CD14-positive monocyte (primary cell): Measurements from ENCODE around the gene BCL2L1. TPM values are rescaled to one million over a fixed set of nuclear protein-coding genes. Genes with fewer than 3 reads are reported as not detected.

Experiments used
- DNase-seq, 3 donors: peaks; one replicate each; pipeline ENCODE4 v3.0.0-alpha.2; 2011 to 2022
- H2AFZ ChIP-seq: 2 replicates; pipeline ENCODE4 v1.6.0; 2012; ENCODE audit warnings: mild to moderate bottlenecking, low read depth, low read length, inconsistent platforms; ENCODE audit not compliant: insufficient read depth, poor library complexity, severe bottlenecking
- H3K27ac ChIP-seq, 2 donors: 1 replicate in 1 of 2; 2 replicates in 1 of 2; pipeline ENCODE4 v1.5.1; 2012 to 2013; ENCODE audit warnings: low read length in 2 of 2, control low read depth in 1 of 2, inconsistent platforms in 1 of 2, low read depth in 1 of 2, mild to moderate bottlenecking in 1 of 2
- H3K27me3 ChIP-seq, 2 donors: one replicate each; pipeline versions ENCODE4 v1.6.0 to v1.6.1; 2011 to 2013; ENCODE audit warnings: low read length in 2 of 2; ENCODE audit not compliant: control insufficient read depth in 2 of 2, insufficient read depth in 2 of 2
- H3K36me3 ChIP-seq, 2 donors: replicated peaks in 1 of 2; 1 replicate in 1 of 2; 2 replicates in 1 of 2; pipeline versions ENCODE4 v1.5.1 to v1.6.1; 2012 to 2013; ENCODE audit warnings: low read length in 2 of 2, control low read depth in 1 of 2, inconsistent platforms in 1 of 2, mild to moderate bottlenecking in 1 of 2; ENCODE audit not compliant: insufficient read depth in 2 of 2, control insufficient read depth in 1 of 2
- H3K4me1 ChIP-seq, 2 donors: 1 replicate in 1 of 2; 2 replicates in 1 of 2; pipeline versions ENCODE4 v1.5.1 to v1.6.1; 2012 to 2013; ENCODE audit warnings: low read length in 2 of 2, control low read depth in 1 of 2, inconsistent platforms in 1 of 2, mild to moderate bottlenecking in 1 of 2, moderate library complexity in 1 of 2; ENCODE audit not compliant: insufficient read depth in 2 of 2, control insufficient read depth in 1 of 2
- H3K4me2 ChIP-seq: replicated peaks from 2 replicates; pipeline ENCODE3; 2012; ENCODE audit warnings: low read length, moderate library complexity, mild to moderate bottlenecking; ENCODE audit not compliant: poor library complexity, severe bottlenecking; ENCODE audit errors: extremely low read depth
- H3K4me3 ChIP-seq, 3 experiments: fragments of 200-600 bp in 1 of 3; sonication (generic) in 1 of 3; replicated peaks in 1 of 3; 1 replicate in 2 of 3; 2 replicates in 1 of 3; pipeline ENCODE4 v1.5.1; 2011 to 2013; ENCODE audit warnings: low read length in 3 of 3, mild to moderate bottlenecking in 3 of 3, control low read depth in 2 of 3, low read depth in 2 of 3, inconsistent platforms in 1 of 3, moderate library complexity in 1 of 3
- H3K79me2 ChIP-seq: 2 replicates; pipeline ENCODE4 v1.6.0; 2012; ENCODE audit warnings: mild to moderate bottlenecking, control low read depth, inconsistent platforms, low read length, moderate library complexity; ENCODE audit not compliant: insufficient read depth
- H3K9ac ChIP-seq: 2 replicates; pipeline ENCODE4 v1.6.0; 2017; ENCODE audit warnings: low read length, mild to moderate bottlenecking; ENCODE audit not compliant: insufficient read depth, poor library complexity, severe bottlenecking
- H3K9me3 ChIP-seq, 2 donors: replicated peaks in 1 of 2; 1 replicate in 1 of 2; 2 replicates in 1 of 2; pipeline versions ENCODE4 v1.5.1 to v1.6.1; 2012 to 2013; ENCODE audit warnings: low read length in 2 of 2, control low read depth in 1 of 2; ENCODE audit not compliant: control insufficient read depth in 1 of 2, insufficient read depth in 1 of 2
- H4K20me1 ChIP-seq: 2 replicates; pipeline ENCODE4 v1.6.0; 2012; ENCODE audit warnings: mild to moderate bottlenecking, low read length, control low read depth, moderate library complexity; ENCODE audit not compliant: insufficient read depth
- H3K27ac Mint-ChIP-seq, 7 donors: one replicate each; pipeline ENCODE4 v1.8.0; 2020; ENCODE audit warnings: mild to moderate bottlenecking in 7 of 7, mixed read lengths in 7 of 7, moderate library complexity in 6 of 7, inconsistent platforms in 2 of 7
- H3K27me3 Mint-ChIP-seq, 3 donors: one replicate each; pipeline ENCODE4 v1.8.0; 2021 to 2022; ENCODE audit warnings: low read depth in 3 of 3, mild to moderate bottlenecking in 3 of 3, mixed read lengths in 3 of 3, moderate library complexity in 3 of 3, inconsistent platforms in 1 of 3
- H3K36me3 Mint-ChIP-seq, 2 donors: one replicate each; pipeline ENCODE4 v1.8.0; 2020; ENCODE audit warnings: mixed read lengths in 2 of 2, inconsistent platforms in 1 of 2, mild to moderate bottlenecking in 1 of 2
- H3K4me1 Mint-ChIP-seq: one replicate; pipeline ENCODE4 v1.8.0; 2020; ENCODE audit warnings: mild to moderate bottlenecking, mixed read lengths
- H3K4me3 Mint-ChIP-seq, 2 donors: one replicate each; pipeline ENCODE4 v1.8.0; 2020; ENCODE audit warnings: mild to moderate bottlenecking in 2 of 2, mixed read lengths in 2 of 2, moderate library complexity in 1 of 2
- H3K9me3 Mint-ChIP-seq, 7 donors: one replicate each; pipeline ENCODE4 v1.8.0; 2020 to 2022; ENCODE audit warnings: mixed read lengths in 7 of 7, mild to moderate bottlenecking in 6 of 7, moderate library complexity in 6 of 7, inconsistent platforms in 2 of 7
- WGBS: methylation state at CpG from one replicate; pipeline ENCODE4 v1.1.5; 2013; ENCODE audit warnings: missing lambda C conversion rate; ENCODE audit not compliant: insufficient coverage; 5-methylcytosine and 5-hydroxymethylcytosine counted together
- intact Hi-C, 2 donors: fragments of 100-400 bp; cut with micrococcal nuclease; formaldehyde crosslinking; loops; one replicate each; pipeline versions ENCODE4 v1.15.0 to v1.15.1; 2023
- polyA plus RNA-seq, 3 donors: library from polyadenylated mRNA; depleted of rRNA in 1 of 3; unstranded in 2 of 3; stranded (reverse) in 1 of 3; fragments of 300-500 nt in 2 of 3; fragments of >200 nt in 1 of 3; fragmentation: Illumina TruSeq in 2 of 3; gene quantifications; 1 replicate in 2 of 3; 2 replicates in 1 of 3; pipeline ENCODE4 v1.2.3, GENCODE V29; 2012 to 2021
- TF ChIP-seq, protein P1 (sequence below): fragments of 200-600 bp; IDR thresholded peaks from one replicate; pipeline ENCODE4 v1.8.0; 2022; ENCODE audit warnings: antibody characterized with exemption, mild to moderate bottlenecking

BCL2L1 gene
- polyA plus RNA-seq, 3 donors, result 12.4 to 16.8 (median 14.3) TPM

DNA sequence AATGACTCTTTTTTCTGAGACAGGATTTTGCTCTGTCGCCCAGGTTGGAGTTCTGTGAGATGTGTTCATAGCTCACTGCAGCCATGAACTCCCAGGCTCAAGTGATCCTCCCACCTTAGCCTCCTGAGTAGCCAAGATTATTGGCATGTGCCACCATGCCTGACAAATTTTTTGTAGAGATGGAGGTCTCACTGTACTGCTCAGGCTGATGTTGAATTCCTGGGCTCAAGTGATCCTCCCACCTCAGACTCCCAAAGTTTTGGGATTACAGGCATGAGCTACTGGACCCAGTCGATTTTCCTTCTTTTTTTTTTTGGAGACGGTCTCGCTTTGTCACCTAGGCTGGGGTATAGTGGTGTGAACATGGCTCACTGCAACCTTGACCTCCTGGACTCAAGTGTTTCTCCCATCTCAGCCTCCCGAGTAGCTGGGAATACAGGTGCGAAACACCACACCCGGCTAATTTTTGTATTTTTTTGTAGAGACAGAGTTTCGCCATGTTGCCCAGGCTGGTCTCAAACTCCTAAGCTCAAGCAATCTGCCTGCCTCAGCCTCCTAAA, 24.3 kb downstream of the BCL2L1 start:
- 90% methylated on average over 2 of the region's 8 CpGs for WGBS
- Histone ChIP-seq H3K4me1 (peaks cover 13 to 16% of the 10 kb centered on the region in 2 donors), H2AFZ (no peak overlapping the region), H3K79me2 (peaks cover 34% of the 10 kb centered on the region), H3K36me3 (peaks cover 4 to 36% of the 10 kb centered on the region in 2 donors), H3K9ac (no peak overlapping the region), H4K20me1 (peaks cover 49% of the 10 kb centered on the region), H3K4me2 (no peak overlapping the region), H3K4me3 (no peak overlapping the region), H3K9me3 (no peaks in the 10 kb centered on the region), H3K27me3 (no peaks in the 10 kb centered on the region), H3K27ac (peak overlapping the region in 1 of 2 donors; percentile 71)
- H3K27me3 Mint-ChIP-seq, result peaks cover 0 to 1% (median 0%) of the 10 kb centered on the region in 3 donors
- peaks cover 35% of the 10 kb centered on the region for H3K4me1 Mint-ChIP-seq
- H3K36me3 Mint-ChIP-seq, result peaks cover 36 to 48% of the 10 kb centered on the region in 2 donors
- H3K9me3 Mint-ChIP-seq, result no peaks in the 10 kb centered on the region
- intact Hi-C loops, result no loop called here
- DNase-seq, result no peak
- peak overlapping the region; percentile 25 to 89 (median 55) for H3K27ac Mint-ChIP-seq
- H3K4me3 Mint-ChIP-seq, result no peak overlapping the region
- TF ChIP-seq, protein P1, sequence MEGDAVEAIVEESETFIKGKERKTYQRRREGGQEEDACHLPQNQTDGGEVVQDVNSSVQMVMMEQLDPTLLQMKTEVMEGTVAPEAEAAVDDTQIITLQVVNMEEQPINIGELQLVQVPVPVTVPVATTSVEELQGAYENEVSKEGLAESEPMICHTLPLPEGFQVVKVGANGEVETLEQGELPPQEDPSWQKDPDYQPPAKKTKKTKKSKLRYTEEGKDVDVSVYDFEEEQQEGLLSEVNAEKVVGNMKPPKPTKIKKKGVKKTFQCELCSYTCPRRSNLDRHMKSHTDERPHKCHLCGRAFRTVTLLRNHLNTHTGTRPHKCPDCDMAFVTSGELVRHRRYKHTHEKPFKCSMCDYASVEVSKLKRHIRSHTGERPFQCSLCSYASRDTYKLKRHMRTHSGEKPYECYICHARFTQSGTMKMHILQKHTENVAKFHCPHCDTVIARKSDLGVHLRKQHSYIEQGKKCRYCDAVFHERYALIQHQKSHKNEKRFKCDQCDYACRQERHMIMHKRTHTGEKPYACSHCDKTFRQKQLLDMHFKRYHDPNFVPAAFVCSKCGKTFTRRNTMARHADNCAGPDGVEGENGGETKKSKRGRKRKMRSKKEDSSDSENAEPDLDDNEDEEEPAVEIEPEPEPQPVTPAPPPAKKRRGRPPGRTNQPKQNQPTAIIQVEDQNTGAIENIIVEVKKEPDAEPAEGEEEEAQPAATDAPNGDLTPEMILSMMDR, result no peak

- no peaks in the 10 kb centered on the region for H3K27me3 ChIP-seq
- H3K4me1 ChIP-seq, result peaks cover 13 to 16% of the 10 kb centered on the region in 2 donors
- H3K4me2 ChIP-seq, result no peak overlapping the region
- H3K36me3 Mint-ChIP-seq, result peaks cover 40 to 51% of the 10 kb centered on the region in 2 donors
- H3K9ac ChIP-seq, result no peak overlapping the region
- no peaks in the 10 kb centered on the region for H3K9me3 ChIP-seq
- H3K27me3 Mint-ChIP-seq, result peaks cover 0 to 1% (median 0%) of the 10 kb centered on the region in 3 donors
- TF ChIP-seq, protein P1, result no peak
- H3K27ac Mint-ChIP-seq, result peak overlapping the region in 5 of 7 donors; percentile 20 to 84 (median 74)
- no peak overlapping the region for H3K4me3 Mint-ChIP-seq
- peaks cover 56% of the 10 kb centered on the region for H4K20me1 ChIP-seq
- peaks cover 11 to 31% of the 10 kb centered on the region in 2 donors for H3K36me3 ChIP-seq
- H3K4me3 ChIP-seq, result no peak overlapping the region
- DNase-seq, result peak; percentile 19 to 49 (median 30)
- H3K27ac ChIP-seq, result no peak overlapping the region
- H3K4me1 Mint-ChIP-seq, result peaks cover 40% of the 10 kb centered on the region
- intact Hi-C loops, result loop anchor here in 1 of 2 donors (2.0 kb wide), 1 partner anchor 27 kb away; the partner anchor contains the start of gene BCL2L1
- 76% methylated on average over 7 of the region's 12 CpGs for WGBS
- H3K79me2 ChIP-seq, result peaks cover 34% of the 10 kb centered on the region
- no peaks in the 10 kb centered on the region for H3K9me3 Mint-ChIP-seq
- no peak overlapping the region for H2AFZ ChIP-seq
Measured at GRCh38 chr20:31695849-31696804, 26.5 kb downstream of the BCL2L1 start.
